Measurements from ENCODE around the gene ASGR2. TPM values are rescaled to one million over a fixed set of nuclear protein-coding genes. Genes with fewer than 3 reads are reported as not detected.
"Not testable (repeated sequence)": the region's sequence is repeated elsewhere in the genome, so short reads cannot be mapped to it uniquely, and the experiment has no call there.

The ASGR2 gene
- total RNA-seq, 2 experiments from 2014 or later = 0.20 to 0.36 TPM

GRCh38 chr17:7130621-7131422 is 16.2 kb upstream of the ASGR2 start:
- no peak overlapping the region for H3K4me3 ChIP-seq (ENCODE audit: low read length)
- ATAC-seq (ENCODE audit: poor library complexity) (no peak), DNase-seq (peak in 1 of 14 experiments; percentile 44)
- no peak overlapping the region for H3K27ac ChIP-seq (ENCODE audit: low read depth in 1 of 2, low read length in 2 of 2)
- intact Hi-C loops (cut with DNase I, micrococcal nuclease) = no loop called here
- peaks cover 28% of the 10 kb centered on the region for H3K4me1 ChIP-seq (ENCODE audit: insufficient read depth, low read length)
- POLR2A ChIA-PET = interaction anchor here (0.6 to 1.5 kb wide), 2 partner anchors 86 to 135 kb away, joined by 3 to 5 read pairs; no protein-coding TSS in a partner anchor
- H3K27me3 Mint-ChIP-seq = no peaks in the 10 kb centered on the region
- H3K9me3 Mint-ChIP-seq = no peaks in the 10 kb centered on the region
- no peak for TF ChIP-seq CTCF (IDR thresholded peaks at IDR 0.05)
- no peaks in the 10 kb centered on the region for H3K36me3 Mint-ChIP-seq (ENCODE audit: low read depth)
- peak overlapping the region; percentile 39 for H3K4me3 Mint-ChIP-seq
- H3K36me3 ChIP-seq (ENCODE audit: insufficient read depth, low read length) = no peaks in the 10 kb centered on the region
- H3K27me3 ChIP-seq (ENCODE audit: control insufficient read depth in 1 of 2, insufficient read depth in 2 of 2, low read length in 2 of 2) = no peaks in the 10 kb centered on the region
- peak overlapping the region; percentile 88 for H3K27ac Mint-ChIP-seq
- CTCF ChIA-PET = interaction anchor here (0.5 to 1.0 kb wide), 4 partner anchors 13 to 85 kb away, joined by 3 to 6 read pairs (median 4); no protein-coding TSS in a partner anchor
- no peaks in the 10 kb centered on the region for H3K9me3 ChIP-seq (ENCODE audit: control insufficient read depth in 1 of 2, insufficient read depth in 1 of 2, low read length in 2 of 2)
- H3K4me1 Mint-ChIP-seq (ENCODE audit: low read depth) = peaks cover 24% of the 10 kb centered on the region

DNA sequence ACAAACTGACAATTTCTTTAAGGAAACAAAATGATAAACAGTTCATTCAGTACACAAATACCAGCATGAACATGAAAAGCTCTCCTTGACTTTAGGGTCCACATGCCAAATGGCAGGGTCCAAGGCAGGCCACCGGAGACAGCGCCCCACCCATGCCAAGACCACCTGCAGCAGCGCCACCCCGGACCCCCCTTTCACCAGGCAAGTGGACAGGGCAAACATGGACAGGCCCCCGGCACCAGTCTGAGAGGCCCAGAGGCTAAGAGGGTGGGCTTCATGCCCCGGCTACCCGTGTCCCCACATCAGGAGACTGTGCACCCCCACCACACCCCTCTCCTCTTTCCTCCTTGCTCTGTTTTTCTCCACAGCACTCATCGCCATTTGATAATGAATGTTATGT is 14.7 kb upstream of the ASGR2 start:
- ATAC-seq (ENCODE audit: poor library complexity) = no peak
- Mint-ChIP-seq H3K36me3 (ENCODE audit: low read depth) (no peaks in the 10 kb centered on the region), H3K9me3 (no peaks in the 10 kb centered on the region)

DNA sequence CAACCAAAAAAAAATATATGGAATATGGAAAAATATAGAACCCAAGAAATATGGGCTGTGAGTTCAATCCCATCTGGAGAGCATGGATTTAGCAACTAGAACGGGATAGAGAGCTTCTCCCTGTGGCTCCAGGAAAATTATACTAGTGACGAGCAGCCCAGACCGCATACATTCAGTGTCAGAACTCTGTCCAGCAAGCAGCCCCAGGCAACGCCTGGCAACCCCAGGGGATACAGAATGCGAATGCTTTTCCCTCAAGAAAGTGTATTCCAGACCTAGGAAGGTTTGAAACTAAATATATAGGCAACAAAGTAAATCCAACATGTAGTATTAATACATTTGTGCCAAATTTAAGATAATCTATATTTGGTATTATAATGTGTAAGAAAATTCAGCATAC is 13.5 kb upstream of the ASGR2 start:
- POLR2A ChIA-PET = no interaction called here

More for the DNA sequence above, 14.7 kb upstream of the ASGR2 start:
- no peaks in the 10 kb centered on the region for H3K9me3 ChIP-seq (ENCODE audit: control insufficient read depth in 1 of 2, insufficient read depth in 1 of 2, low read length in 2 of 2)
- CTCF ChIA-PET = no interaction called here
- DNase-seq = no peak
- Mint-ChIP-seq H3K4me3 (no peak overlapping the region), H3K4me1 (ENCODE audit: low read depth) (peaks cover 24% of the 10 kb centered on the region), H3K27me3 (no peaks in the 10 kb centered on the region), H3K27ac (no peak overlapping the region)
- intact Hi-C loops (cut with DNase I, micrococcal nuclease) = no loop called here
- POLR2A ChIA-PET = no interaction called here
- H3K4me3 ChIP-seq (ENCODE audit: low read length) = no peak overlapping the region
- H3K27ac ChIP-seq (ENCODE audit: low read depth in 1 of 2, low read length in 2 of 2) = no peak overlapping the region
- no peaks in the 10 kb centered on the region for H3K27me3 ChIP-seq (ENCODE audit: control insufficient read depth in 1 of 2, insufficient read depth in 2 of 2, low read length in 2 of 2)
- peaks cover 26% of the 10 kb centered on the region for H3K4me1 ChIP-seq (ENCODE audit: insufficient read depth, low read length)
- no peak for TF ChIP-seq CTCF (IDR thresholded peaks at IDR 0.05)
- H3K36me3 ChIP-seq (ENCODE audit: insufficient read depth, low read length) = no peaks in the 10 kb centered on the region

DNA sequence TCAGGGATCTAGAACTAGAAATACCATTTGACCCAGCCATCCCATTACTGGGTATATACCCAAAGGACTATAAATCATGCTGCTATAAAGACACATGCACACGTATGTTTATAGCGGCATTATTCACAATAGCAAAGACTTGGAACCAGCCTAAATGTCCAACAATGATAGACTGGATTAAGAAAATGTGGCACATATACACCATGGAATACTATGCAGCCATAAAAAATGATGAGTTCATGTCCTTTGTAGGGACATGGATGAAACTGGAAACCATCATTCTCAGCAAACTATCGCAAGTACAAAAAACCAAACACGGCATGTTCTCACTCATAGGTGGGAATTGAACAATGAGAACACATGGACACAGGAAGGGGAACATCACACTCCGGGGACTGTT is 12.9 kb upstream of the ASGR2 start:
- peaks cover 10% of the 10 kb centered on the region for H3K4me1 ChIP-seq (ENCODE audit: insufficient read depth, low read length)
- not testable (repeated sequence) for H3K36me3 ChIP-seq (ENCODE audit: insufficient read depth, low read length)

More for the DNA sequence above, 13.5 kb upstream of the ASGR2 start:
- Mint-ChIP-seq H3K36me3 (ENCODE audit: low read depth) (no peaks in the 10 kb centered on the region), H3K9me3 (no peaks in the 10 kb centered on the region), H3K27ac (no peak overlapping the region), H3K4me3 (no peak overlapping the region), H3K27me3 (no peaks in the 10 kb centered on the region), H3K4me1 (ENCODE audit: low read depth) (peaks cover 20% of the 10 kb centered on the region)
- Histone ChIP-seq H3K27ac (ENCODE audit: low read depth in 1 of 2, low read length in 2 of 2) (no peak overlapping the region), H3K36me3 (ENCODE audit: insufficient read depth, low read length) (no peaks in the 10 kb centered on the region), H3K4me1 (ENCODE audit: insufficient read depth, low read length) (peaks cover 17% of the 10 kb centered on the region), H3K27me3 (ENCODE audit: control insufficient read depth in 1 of 2, insufficient read depth in 2 of 2, low read length in 2 of 2) (no peaks in the 10 kb centered on the region), H3K9me3 (ENCODE audit: control insufficient read depth in 1 of 2, insufficient read depth in 1 of 2, low read length in 2 of 2) (no peaks in the 10 kb centered on the region), H3K4me3 (ENCODE audit: low read length) (no peak overlapping the region)
- ATAC-seq (ENCODE audit: poor library complexity) (no peak), DNase-seq (no peak)
- intact Hi-C loops (cut with DNase I, micrococcal nuclease) = no loop called here
- TF ChIP-seq CTCF (IDR thresholded peaks at IDR 0.05) = no peak
- CTCF ChIA-PET = interaction anchor here (0.7 kb wide), 1 partner anchor 76 kb away, joined by 3 read pairs; no protein-coding TSS in a partner anchor

GRCh38 chr17:7126386-7126785 is 11.8 kb upstream of the ASGR2 start:
- H3K36me3 Mint-ChIP-seq (ENCODE audit: low read depth); ATAC-seq (ENCODE audit: poor library complexity); intact Hi-C loops (cut with DNase I, micrococcal nuclease); H3K4me1 ChIP-seq (ENCODE audit: insufficient read depth, low read length); DNase-seq; H3K4me1 Mint-ChIP-seq (ENCODE audit: low read depth); H3K4me3 Mint-ChIP-seq; H3K27me3 Mint-ChIP-seq; H3K4me3 ChIP-seq (ENCODE audit: low read length); H3K9me3 ChIP-seq (ENCODE audit: control insufficient read depth in 1 of 2, insufficient read depth in 1 of 2, low read length in 2 of 2); H3K27me3 ChIP-seq (ENCODE audit: control insufficient read depth in 1 of 2, insufficient read depth in 2 of 2, low read length in 2 of 2); H3K27ac ChIP-seq (ENCODE audit: low read depth in 1 of 2, low read length in 2 of 2); H3K36me3 ChIP-seq (ENCODE audit: insufficient read depth, low read length); H3K27ac Mint-ChIP-seq; H3K9me3 Mint-ChIP-seq; POLR2A ChIA-PET: not testable (repeated sequence)
- CTCF ChIA-PET = interaction anchor here (1.1 kb wide), 1 partner anchor 74 kb away, joined by 3 read pairs; no protein-coding TSS in a partner anchor

More for the DNA sequence above, 12.9 kb upstream of the ASGR2 start:
- H3K9me3 Mint-ChIP-seq; H3K27ac ChIP-seq (ENCODE audit: low read depth in 1 of 2, low read length in 2 of 2); POLR2A ChIA-PET; H3K4me3 Mint-ChIP-seq; CTCF ChIA-PET; H3K27me3 Mint-ChIP-seq; DNase-seq; intact Hi-C loops (cut with DNase I, micrococcal nuclease); ATAC-seq (ENCODE audit: poor library complexity); H3K27me3 ChIP-seq (ENCODE audit: control insufficient read depth in 1 of 2, insufficient read depth in 2 of 2, low read length in 2 of 2); H3K36me3 Mint-ChIP-seq (ENCODE audit: low read depth); H3K4me3 ChIP-seq (ENCODE audit: low read length); H3K9me3 ChIP-seq (ENCODE audit: control insufficient read depth in 1 of 2, insufficient read depth in 1 of 2, low read length in 2 of 2); H3K27ac Mint-ChIP-seq: not testable (repeated sequence)
- peaks cover 14% of the 10 kb centered on the region for H3K4me1 Mint-ChIP-seq (ENCODE audit: low read depth)

Measured in CD4-positive, alpha-beta T cell (primary cell).